Stimulated activated naive B cell treated with anti-CD40 and anti-IgM and Interleukin-4, amounts not matched to agents 10 μg/mL and 1 μg/mL and 100 μg/mL, for 72 hours (primary cell): Measurements from ENCODE around the gene MDGA2.
A peak's percentile ranks its signal among the peaks of the same experiment; 100 is the strongest.
"Not testable (repeated sequence)": the region's sequence is repeated elsewhere in the genome, so short reads cannot be mapped to it uniquely, and the experiment has no call there.

Experiments
- ATAC-seq, 2 donors: fragments of 150-1000 bp; cut with Tn5 transposase; replicated peaks; 2 replicates each; pipeline ENCODE4 v1.10.0; 2021; ENCODE audit warnings: moderate library complexity in 1 of 2
- DNase-seq: peaks from one replicate; pipeline ENCODE4 v3.0.0; 2021
- H3K27ac Mint-ChIP-seq: one replicate; pipeline ENCODE4 v1.8.0; 2022; ENCODE audit warnings: mild to moderate bottlenecking, mixed read lengths
- H3K27me3 Mint-ChIP-seq, 2 donors: one replicate each; pipeline ENCODE4 v1.8.0; 2022; ENCODE audit warnings: mixed read lengths in 2 of 2
- H3K36me3 Mint-ChIP-seq, 2 donors: one replicate each; pipeline ENCODE4 v1.8.0; 2022; ENCODE audit warnings: mixed read lengths in 2 of 2, mild to moderate bottlenecking in 1 of 2
- H3K4me1 Mint-ChIP-seq, 2 donors: one replicate each; pipeline ENCODE4 v1.8.0; 2022; ENCODE audit warnings: mixed read lengths in 2 of 2, mild to moderate bottlenecking in 1 of 2
- H3K4me3 Mint-ChIP-seq, 2 donors: one replicate each; pipeline ENCODE4 v1.8.0; 2022; ENCODE audit warnings: mild to moderate bottlenecking in 2 of 2, mixed read lengths in 2 of 2, moderate library complexity in 1 of 2
- H3K9me3 Mint-ChIP-seq, 2 donors: one replicate each; pipeline ENCODE4 v1.8.0; 2022; ENCODE audit warnings: mixed read lengths in 2 of 2, mild to moderate bottlenecking in 1 of 2

The MDGA2 gene

GRCh38 chr14:47662466-47662865 is 12.9 kb downstream of the MDGA2 start:
- no peak overlapping the region for H3K4me3 Mint-ChIP-seq
- ATAC-seq (no peak), DNase-seq (no peak)
- peaks cover 0 to 5% of the 10 kb centered on the region in 2 donors for H3K9me3 Mint-ChIP-seq
- H3K4me1 Mint-ChIP-seq, result no peaks in the 10 kb centered on the region
- no peak overlapping the region for H3K27ac Mint-ChIP-seq
- no peaks in the 10 kb centered on the region for H3K36me3 Mint-ChIP-seq
- no peaks in the 10 kb centered on the region for H3K27me3 Mint-ChIP-seq

GRCh38 chr14:47660158-47660557 is 15.2 kb downstream of the MDGA2 start:
- peaks cover 0 to 1% of the 10 kb centered on the region in 2 donors for H3K9me3 Mint-ChIP-seq
- no peak for ATAC-seq

GRCh38 chr14:47658041-47658440 is 17.4 kb downstream of the MDGA2 start:
- Mint-ChIP-seq H3K4me3 (no peak overlapping the region), H3K9me3 (peaks cover 0 to 1% of the 10 kb centered on the region in 2 donors), H3K27ac (no peak overlapping the region), H3K4me1 (no peaks in the 10 kb centered on the region), H3K27me3 (no peaks in the 10 kb centered on the region), H3K36me3 (no peaks in the 10 kb centered on the region)
- DNase-seq, result no peak
- ATAC-seq, result no peak

More at GRCh38 chr14:47660158-47660557, 15.2 kb downstream of the MDGA2 start:
- no peaks in the 10 kb centered on the region for H3K27me3 Mint-ChIP-seq
- no peak for DNase-seq
- H3K36me3 Mint-ChIP-seq, result no peaks in the 10 kb centered on the region
- H3K27ac Mint-ChIP-seq, result no peak overlapping the region
- no peak overlapping the region for H3K4me3 Mint-ChIP-seq
- H3K4me1 Mint-ChIP-seq, result no peaks in the 10 kb centered on the region

GRCh38 chr14:47657143-47657542 is 18.3 kb downstream of the MDGA2 start:
- DNase-seq (no peak), ATAC-seq (no peak)
- no peaks in the 10 kb centered on the region for H3K36me3 Mint-ChIP-seq

GRCh38 chr14:47651337-47651736 is 24.1 kb downstream of the MDGA2 start:
- Mint-ChIP-seq H3K4me3 (no peak overlapping the region), H3K27me3 (no peaks in the 10 kb centered on the region), H3K9me3 (peaks cover 0 to 1% of the 10 kb centered on the region in 2 donors), H3K27ac (no peak overlapping the region), H3K36me3 (no peaks in the 10 kb centered on the region), H3K4me1 (no peaks in the 10 kb centered on the region)
- DNase-seq (no peak), ATAC-seq (no peak)

More at GRCh38 chr14:47657143-47657542, 18.3 kb downstream of the MDGA2 start:
- no peaks in the 10 kb centered on the region for H3K9me3 Mint-ChIP-seq
- no peaks in the 10 kb centered on the region for H3K4me1 Mint-ChIP-seq
- no peak overlapping the region for H3K4me3 Mint-ChIP-seq
- no peak overlapping the region for H3K27ac Mint-ChIP-seq
- no peaks in the 10 kb centered on the region for H3K27me3 Mint-ChIP-seq

- H3K27ac Mint-ChIP-seq, result no peak overlapping the region
- H3K4me3 Mint-ChIP-seq, result no peak overlapping the region
- no peaks in the 10 kb centered on the region for H3K36me3 Mint-ChIP-seq
- no peaks in the 10 kb centered on the region for H3K9me3 Mint-ChIP-seq
- no peak for DNase-seq
- no peaks in the 10 kb centered on the region for H3K27me3 Mint-ChIP-seq
- ATAC-seq, result no peak
- no peaks in the 10 kb centered on the region for H3K4me1 Mint-ChIP-seq
Observed at GRCh38 chr14:47637753-47638152, 37.7 kb downstream of the MDGA2 start.

GRCh38 chr14:47626151-47627035 is 49.0 kb downstream of the MDGA2 start:
- Mint-ChIP-seq H3K27ac (no peak overlapping the region), H3K27me3 (no peaks in the 10 kb centered on the region), H3K9me3 (peaks cover 4 to 5% of the 10 kb centered on the region in 2 donors), H3K4me1 (no peaks in the 10 kb centered on the region), H3K36me3 (peaks cover 0 to 2% of the 10 kb centered on the region in 2 donors), H3K4me3 (no peak overlapping the region)
- ATAC-seq (no peak), DNase-seq (no peak)

GRCh38 chr14:47624126-47624525 is 51.3 kb downstream of the MDGA2 start:
- H3K9me3 Mint-ChIP-seq, H3K36me3 Mint-ChIP-seq, H3K4me3 Mint-ChIP-seq, ATAC-seq, DNase-seq, H3K27me3 Mint-ChIP-seq, H3K4me1 Mint-ChIP-seq, H3K27ac Mint-ChIP-seq: not testable (repeated sequence)

GRCh38 chr14:47619392-47619791 is 56.0 kb downstream of the MDGA2 start:
- Mint-ChIP-seq H3K4me1 (no peaks in the 10 kb centered on the region), H3K4me3 (no peak overlapping the region), H3K27ac (no peak overlapping the region), H3K36me3 (no peaks in the 10 kb centered on the region), H3K9me3 (peaks cover 0 to 3% of the 10 kb centered on the region in 2 donors), H3K27me3 (no peaks in the 10 kb centered on the region)
- DNase-seq, result no peak
- no peak for ATAC-seq

GRCh38 chr14:47606566-47606965 is 68.8 kb downstream of the MDGA2 start:
- no peak for DNase-seq
- no peaks in the 10 kb centered on the region for H3K27me3 Mint-ChIP-seq
- no peaks in the 10 kb centered on the region for H3K36me3 Mint-ChIP-seq
- no peak for ATAC-seq
- no peak overlapping the region for H3K4me3 Mint-ChIP-seq
- no peak overlapping the region for H3K27ac Mint-ChIP-seq
- H3K4me1 Mint-ChIP-seq, result no peaks in the 10 kb centered on the region
- peaks cover 5 to 8% of the 10 kb centered on the region in 2 donors for H3K9me3 Mint-ChIP-seq

- no peaks in the 10 kb centered on the region for H3K36me3 Mint-ChIP-seq
- no peak overlapping the region for H3K4me3 Mint-ChIP-seq
- no peak overlapping the region for H3K27ac Mint-ChIP-seq
- ATAC-seq, result peak in 1 of 2 donors; percentile 41
- H3K4me1 Mint-ChIP-seq, result no peaks in the 10 kb centered on the region
- peaks cover under 1 to 4% of the 10 kb centered on the region in 2 donors for H3K9me3 Mint-ChIP-seq
- no peaks in the 10 kb centered on the region for H3K27me3 Mint-ChIP-seq
- no peak for DNase-seq
Observed at GRCh38 chr14:47596860-47597259, 78.5 kb downstream of the MDGA2 start.

GRCh38 chr14:47596232-47596631 is 79.2 kb downstream of the MDGA2 start:
- Mint-ChIP-seq H3K27me3 (no peaks in the 10 kb centered on the region), H3K4me1 (no peaks in the 10 kb centered on the region), H3K9me3 (peaks cover 4 to 7% of the 10 kb centered on the region in 2 donors), H3K36me3 (no peaks in the 10 kb centered on the region), H3K4me3 (no peak overlapping the region), H3K27ac (peak overlapping the region; percentile 51)
- DNase-seq, result no peak
- peak in 1 of 2 donors; percentile 39 for ATAC-seq

GRCh38 chr14:47595552-47595951 is 79.9 kb downstream of the MDGA2 start:
- Mint-ChIP-seq H3K27me3 (no peaks in the 10 kb centered on the region), H3K36me3 (no peaks in the 10 kb centered on the region), H3K9me3 (peaks cover 4 to 7% of the 10 kb centered on the region in 2 donors), H3K4me1 (no peaks in the 10 kb centered on the region), H3K4me3 (no peak overlapping the region), H3K27ac (no peak overlapping the region)
- ATAC-seq, result no peak
- DNase-seq, result no peak

- no peaks in the 10 kb centered on the region for H3K36me3 Mint-ChIP-seq
- DNase-seq (no peak), ATAC-seq (no peak)
- no peak overlapping the region for H3K4me3 Mint-ChIP-seq
- peaks cover 4 to 7% of the 10 kb centered on the region in 2 donors for H3K9me3 Mint-ChIP-seq
- H3K27ac Mint-ChIP-seq, result no peak overlapping the region
- H3K4me1 Mint-ChIP-seq, result no peaks in the 10 kb centered on the region
- H3K27me3 Mint-ChIP-seq, result no peaks in the 10 kb centered on the region
Observed at GRCh38 chr14:47590767-47591495, 84.5 kb downstream of the MDGA2 start.

GRCh38 chr14:47585447-47585846 is 90.0 kb downstream of the MDGA2 start:
- Mint-ChIP-seq H3K27ac (no peak overlapping the region), H3K4me1 (no peaks in the 10 kb centered on the region), H3K36me3 (no peaks in the 10 kb centered on the region), H3K27me3 (no peaks in the 10 kb centered on the region), H3K9me3 (no peaks in the 10 kb centered on the region), H3K4me3 (no peak overlapping the region)
- DNase-seq (no peak), ATAC-seq (no peak)
